Ovary (tissue), 9 donors: ENCODE measurements around the gene ABHD17B. TPM values are rescaled to one million over a fixed set of nuclear protein-coding genes. Genes with fewer than 3 reads are reported as not detected.

Source experiments
- DNase-seq, 5 donors: peaks; one replicate each; pipeline ENCODE4 v3.0.0-alpha.2; 2019 to 2020
- H3K27ac ChIP-seq, 2 donors: fragments of 200-600 bp; one replicate each; pipeline versions ENCODE4 v1.5.1 to v1.8.0; 2019 to 2022
- H3K27me3 ChIP-seq: fragments of 200-600 bp; one replicate; pipeline ENCODE4 v1.8.0; 2022
- H3K36me3 ChIP-seq: fragments of 200-600 bp; sonication (generic); one replicate; pipeline ENCODE4 v1.5.1; 2019
- H3K4me1 ChIP-seq: one replicate; pipeline ENCODE4 v1.8.1; 2013; ENCODE audit warnings: mild to moderate bottlenecking, moderate library complexity; ENCODE audit not compliant: insufficient read depth
- H3K4me3 ChIP-seq: fragments of 200-600 bp; sonication (generic); one replicate; pipeline ENCODE4 v1.5.1; 2017
- H3K9me3 ChIP-seq, 2 donors: fragments of 200-600 bp in 1 of 2; sonication (generic) in 1 of 2; one replicate each; pipeline versions ENCODE4 v1.5.1 to v1.8.1; 2013 to 2019; ENCODE audit warnings: mild to moderate bottlenecking in 1 of 2, moderate library complexity in 1 of 2
- EP300 ChIP-seq: sonication (generic); formaldehyde crosslinking; IDR thresholded peaks from one replicate; pipeline ENCODE4 v1.6.1; 2017; ENCODE audit warnings: antibody characterized with exemption
- POLR2A ChIP-seq: fragments of 450-650 bp; IDR thresholded peaks from one replicate; pipeline ENCODE4 v1.6.1; 2017; ENCODE audit warnings: antibody characterized with exemption, mild to moderate bottlenecking, moderate library complexity
- WGBS, 3 donors: extraction: QIAGEN DNeasy Blood & Tissue Kit in 1 of 3; methylation state at CpG; one replicate each; pipeline versions ENCODE4 v1.1.5 to v1.1.7; 2013 to 2017; 5-methylcytosine and 5-hydroxymethylcytosine counted together
- intact Hi-C, 4 donors: fragments of 100-400 bp; cut with DNase I; formaldehyde crosslinking; loops; one replicate each; pipeline versions ENCODE4 v1.11.0 to v1.15.1; 2022 to 2023
- polyA plus RNA-seq, 2 donors: library from polyadenylated mRNA; stranded (reverse); fragments of 200-250 nt in 1 of 2; fragments of 350-450 nt in 1 of 2; fragmentation: Illumina TruSeq in 1 of 2; extraction: RNeasy Lipid Tissue Mini Kit (QIAGEN cat#74804) in 1 of 2; gene quantifications; one replicate each; pipeline ENCODE4 v1.2.3, GENCODE V29; 2013 to 2014
- small RNA-seq: library from RNA; depleted of rRNA; stranded (forward); fragments of <200 nt; gene quantifications from one replicate; pipeline ENCODE3, GENCODE V24; 2016
- total RNA-seq, 7 donors: library from RNA; depleted of rRNA in 2 of 7; stranded (reverse); fragments of >200 nt in 2 of 7; fragmentation: NEBNext Ultra II Directional in 3 of 7; extraction: Animal tissue kit (Norgen Biotek cat#: 25700) in 3 of 7; gene quantifications; one replicate each; pipeline versions ENCODE4 v1.1.0 to v1.2.4, GENCODE V29; 2016 to 2023
- TF ChIP-seq, protein P1 (sequence below), 3 donors: fragments of 450-650 bp in 2 of 3; fragments of 200-600 bp in 1 of 3; IDR thresholded peaks; one replicate each; pipeline versions ENCODE4 v1.5.1 to v1.8.0; 2016 to 2022; ENCODE audit warnings: antibody characterized with exemption in 3 of 3, mild to moderate bottlenecking in 1 of 3
- donor health status: DM: no; HTN: no; CAD: no; lungs with moderate emphysema.
- donor health status: DM: no; HTN: no; CAD: no.
- donor health status: Bipolar disorder and iron deficiency.
- donor health status: DM: yes; HTN: yes; CAD: no.
- donor health status: DM: no; HTN: no; CAD: no.
- donor health status: DM: yes; HTN: yes; CAD: no.

ABHD17B gene
- total and polyA plus RNA-seq, 9 donors, result 9.8 to 17.8 (median 14.8) TPM

DNA sequence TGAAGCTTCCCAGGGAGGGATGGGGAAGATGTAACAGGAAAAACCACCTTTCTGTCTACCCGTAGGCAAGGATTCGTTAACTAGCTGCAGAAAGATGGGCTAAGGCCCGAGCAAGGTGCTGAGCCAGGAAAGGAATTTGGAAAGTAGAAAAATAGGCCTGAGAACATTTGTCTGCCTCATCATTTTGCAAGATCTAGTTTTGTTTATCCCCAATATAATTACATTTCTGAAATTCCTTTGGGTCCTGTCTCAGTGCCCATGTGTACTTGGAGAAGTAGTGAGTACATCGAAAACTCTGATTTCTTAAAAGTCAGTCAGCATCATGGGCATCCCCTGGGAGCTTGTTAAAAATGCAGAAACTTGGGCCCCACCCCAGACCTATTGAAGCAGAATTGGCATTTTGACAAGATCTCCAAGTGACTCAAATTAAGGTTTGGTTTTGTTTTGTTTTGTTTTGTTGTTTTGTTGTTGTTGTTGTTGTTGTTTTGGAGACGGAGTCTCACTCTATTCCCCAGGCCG is 90.5 kb downstream of the ABHD17B start:
- WGBS, 3 donors, result 63 to 70% (median 66%) methylated on average over 6 of the region's 6 CpGs
- Histone ChIP-seq H3K27ac (no peak overlapping the region), H3K27me3 (no peaks in the 10 kb centered on the region), H3K4me1 (peaks cover 9% of the 10 kb centered on the region), H3K9me3 (no peaks in the 10 kb centered on the region), H3K36me3 (no peaks in the 10 kb centered on the region), H3K4me3 (no peak overlapping the region)
- no peak for DNase-seq
- intact Hi-C loops, result loop anchor here in 1 of 4 donors (10.0 kb wide), 2 partner anchors 84 to 216 kb away; no protein-coding TSS in a partner anchor
- no peak for TF ChIP-seq POLR2A
- TF ChIP-seq, protein P1, sequence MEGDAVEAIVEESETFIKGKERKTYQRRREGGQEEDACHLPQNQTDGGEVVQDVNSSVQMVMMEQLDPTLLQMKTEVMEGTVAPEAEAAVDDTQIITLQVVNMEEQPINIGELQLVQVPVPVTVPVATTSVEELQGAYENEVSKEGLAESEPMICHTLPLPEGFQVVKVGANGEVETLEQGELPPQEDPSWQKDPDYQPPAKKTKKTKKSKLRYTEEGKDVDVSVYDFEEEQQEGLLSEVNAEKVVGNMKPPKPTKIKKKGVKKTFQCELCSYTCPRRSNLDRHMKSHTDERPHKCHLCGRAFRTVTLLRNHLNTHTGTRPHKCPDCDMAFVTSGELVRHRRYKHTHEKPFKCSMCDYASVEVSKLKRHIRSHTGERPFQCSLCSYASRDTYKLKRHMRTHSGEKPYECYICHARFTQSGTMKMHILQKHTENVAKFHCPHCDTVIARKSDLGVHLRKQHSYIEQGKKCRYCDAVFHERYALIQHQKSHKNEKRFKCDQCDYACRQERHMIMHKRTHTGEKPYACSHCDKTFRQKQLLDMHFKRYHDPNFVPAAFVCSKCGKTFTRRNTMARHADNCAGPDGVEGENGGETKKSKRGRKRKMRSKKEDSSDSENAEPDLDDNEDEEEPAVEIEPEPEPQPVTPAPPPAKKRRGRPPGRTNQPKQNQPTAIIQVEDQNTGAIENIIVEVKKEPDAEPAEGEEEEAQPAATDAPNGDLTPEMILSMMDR (IDR thresholded peaks at IDR 0.05), result no peak
- TF ChIP-seq EP300, result no peak

DNA sequence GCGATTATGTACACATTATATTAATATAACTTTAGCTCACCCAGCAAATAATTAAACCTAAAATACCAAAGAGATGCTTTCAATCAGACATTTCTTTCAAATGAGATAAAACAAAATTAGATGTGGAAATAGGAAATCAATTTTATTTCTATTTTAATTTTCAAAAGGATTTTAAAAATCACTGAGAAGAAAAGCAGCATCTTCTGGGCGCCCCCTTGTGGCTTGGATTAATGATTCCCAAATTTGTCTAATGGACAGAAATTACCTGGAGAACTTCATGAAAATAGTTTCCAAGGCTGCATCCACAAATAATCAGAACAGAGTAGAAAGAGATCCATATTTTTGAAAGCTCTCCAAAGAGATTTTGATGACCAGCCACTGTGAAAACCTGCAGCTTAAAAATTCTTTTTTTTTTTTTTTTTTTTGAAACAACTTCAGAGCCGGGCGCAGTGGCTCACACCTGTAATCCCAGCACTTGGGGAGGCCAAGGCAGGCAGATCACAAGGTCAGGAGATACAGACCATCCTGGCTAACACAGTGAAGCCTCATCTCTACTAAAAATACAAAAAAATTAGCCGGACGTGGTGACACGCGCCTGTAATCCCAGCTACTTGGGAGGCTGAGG is 91.8 kb downstream of the ABHD17B start:
- Histone ChIP-seq H3K9me3 (no peaks in the 10 kb centered on the region), H3K27ac (no peak overlapping the region), H3K4me1 (peaks cover 9% of the 10 kb centered on the region), H3K4me3 (no peak overlapping the region), H3K27me3 (no peaks in the 10 kb centered on the region), H3K36me3 (no peaks in the 10 kb centered on the region)
- TF ChIP-seq EP300, result no peak
- TF ChIP-seq, protein P1 (IDR thresholded peaks at IDR 0.05), result peak; percentile 59 to 66 (median 63)
- peak in 4 of 5 donors; percentile 24 to 47 (median 30) for DNase-seq
- 80 to 83% (median 81%) methylated on average over 8 of the region's 8 CpGs for WGBS, 3 donors
- intact Hi-C loops, result loop anchor here in 2 of 4 donors (10.0 kb wide), 2 partner anchors 196 to 534 kb away; no protein-coding TSS in a partner anchor

DNA sequence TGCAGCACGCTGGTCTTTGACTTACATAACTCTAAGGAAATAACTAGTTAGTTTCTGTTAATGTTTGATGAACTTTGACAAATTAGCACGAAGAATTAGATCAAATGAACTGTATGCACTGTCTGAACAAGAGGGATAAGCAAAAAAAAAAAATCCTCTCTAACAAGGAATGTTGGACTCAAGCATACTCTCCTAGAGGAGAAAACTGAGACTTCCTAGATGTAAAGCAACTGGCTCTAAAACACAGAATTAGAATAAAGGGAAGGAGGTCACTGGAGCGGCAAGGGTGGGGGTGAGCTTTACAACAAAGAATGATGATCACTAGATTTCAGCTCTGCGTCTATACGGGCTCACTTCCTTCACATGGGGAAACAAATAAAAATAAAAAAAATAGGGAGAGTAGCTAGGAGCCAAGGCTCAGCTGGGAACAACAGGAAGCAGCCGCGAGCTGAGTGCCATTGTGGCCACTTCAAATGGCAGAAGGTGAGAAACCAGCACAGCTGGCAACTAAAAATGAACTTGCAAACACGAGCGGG is 94.0 kb downstream of the ABHD17B start:
- no peaks in the 10 kb centered on the region for H3K36me3 ChIP-seq
- no peak for TF ChIP-seq POLR2A
- no peak for TF ChIP-seq EP300
- TF ChIP-seq, protein P1 (IDR thresholded peaks at IDR 0.05), result no peak
- no peak overlapping the region for H3K4me3 ChIP-seq
- no peak for DNase-seq
- no peaks in the 10 kb centered on the region for H3K9me3 ChIP-seq
- 19 to 37% (median 28%) methylated on average over 9 of the region's 9 CpGs for WGBS, 3 donors
- H3K27ac ChIP-seq, result no peak overlapping the region
- intact Hi-C loops, result loop anchor here in 2 of 4 donors (10.0 kb wide), 2 partner anchors 198 to 532 kb away; no protein-coding TSS in a partner anchor
- H3K4me1 ChIP-seq, result peaks cover 11% of the 10 kb centered on the region
- no peaks in the 10 kb centered on the region for H3K27me3 ChIP-seq

Small RNA genes lying within 50 kb of the gene (small RNA-seq; reads per million reads assigned to genes)
- not detected for gene RF00019

Other genes starting within 250 kb of the ABHD17B start
- 10 to 100 TPM in 5 of 7 donors, 1 to 10 TPM in 2; 7.6 to 91.3 (median 11.2) TPM for gene CEMIP2, start 142.7 kb downstream of the ABHD17B start, total RNA-seq
- 10 to 100 TPM in 1 of 2 donors, 1 to 10 TPM in 1; 6.3 to 11.0 TPM for gene CEMIP2, start 142.7 kb downstream of the ABHD17B start, polyA plus RNA-seq
- 10 to 100 TPM in 5 of 7 donors, 1 to 10 TPM in 2; 8.6 to 13.0 (median 10.2) TPM for gene C9orf85, start 446 bp upstream of the ABHD17B start, total RNA-seq
- gene C9orf85, start 446 bp upstream of the ABHD17B start, polyA plus RNA-seq, result 10 to 100 TPM; 14.3 to 18.2 TPM
- gene C9orf57, start 149.4 kb upstream of the ABHD17B start, total RNA-seq, result not detected
- not detected for gene C9orf57, start 149.4 kb upstream of the ABHD17B start, polyA plus RNA-seq
- gene GDA, start 238.2 kb upstream of the ABHD17B start, total RNA-seq, result 10 to 100 TPM in 1 of 7 donors, 1 to 10 TPM in 2, under 1 TPM in 3, not detected in 1; 0.08 to 26.7 (median 1.1) TPM
- under 1 TPM in 1 of 2 donors, not detected in 1; 0.02 TPM for gene GDA, start 238.2 kb upstream of the ABHD17B start, polyA plus RNA-seq